ENCODE measurements around the gene SIPA1L2. TPM values are rescaled to one million over a fixed set of nuclear protein-coding genes. Genes with fewer than 3 reads are reported as not detected.

SIPA1L2 gene
- total RNA-seq, 1 experiment from 2014 or later = 12.5 TPM

DNA sequence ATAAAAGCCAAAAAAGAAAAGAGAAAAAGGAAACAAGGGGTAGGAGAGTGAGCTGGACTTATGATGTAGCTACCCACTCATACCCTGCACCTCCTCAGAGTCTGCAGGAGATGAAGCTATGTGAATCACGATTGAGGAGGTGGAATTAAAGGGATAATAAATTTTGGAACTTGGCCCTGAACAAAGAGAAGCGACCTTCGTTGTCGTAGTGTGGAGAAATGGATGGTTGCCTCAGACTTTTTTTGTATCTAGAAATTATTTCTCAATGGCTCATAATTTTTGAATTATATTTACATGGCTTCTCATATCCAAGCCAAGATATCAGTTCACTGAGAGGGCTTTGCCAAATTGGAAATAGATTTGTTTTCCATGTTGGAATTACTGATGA lies 37.8 kb upstream of the SIPA1L2 start:
- H3K4me2 ChIP-seq (ENCODE audit: low read length) = no peak overlapping the region
- H3K79me2 ChIP-seq (ENCODE audit: insufficient read depth, low read length) = no peaks in the 10 kb centered on the region
- ChIA-PET RAD21 (ENCODE audit: low non-redundant PET in 1 of 2, low total read pairs in 2 of 2, uncharacterized antibody in 2 of 2, unreplicated experiment in 2 of 2) (no interaction called here), POLR2A (no interaction called here), CTCF (no interaction called here)
- H3K4me1 ChIP-seq (ENCODE audit: control insufficient read depth in 1 of 2, insufficient read depth in 2 of 2, low read length in 2 of 2) = no peaks in the 10 kb centered on the region
- ATAC-seq (no peak), DNase-seq (ENCODE audit: low read depth, low spot score) (no peak)
- no peaks in the 10 kb centered on the region for H4K20me1 ChIP-seq (ENCODE audit: insufficient read depth)
- intact Hi-C loops (cut with micrococcal nuclease) = no loop called here
- no peaks in the 10 kb centered on the region for H3K9me3 ChIP-seq (ENCODE audit: control insufficient read depth in 1 of 2, insufficient read depth in 1 of 2, low read depth in 1 of 2, low read length in 2 of 2)
- no peak overlapping the region for H2AFZ ChIP-seq (ENCODE audit: low read depth, low read length, poor library complexity, severe bottlenecking)
- BruUV-seq (replicated peaks) = no TSS peak
- no peaks in the 10 kb centered on the region for H3K9me2 ChIP-seq (ENCODE audit: insufficient read depth)
- H3K4me3 ChIP-seq (replicated peaks in 1 of 2; ENCODE audit: low read depth in 1 of 2, low read length in 2 of 2) = no peak overlapping the region
- no peaks in the 10 kb centered on the region for H3K27me3 ChIP-seq (ENCODE audit: insufficient read depth, low read length)
- no peak overlapping the region for H3K9ac ChIP-seq (ENCODE audit: low read length)
- no peaks in the 10 kb centered on the region for H3K36me3 ChIP-seq (ENCODE audit: control insufficient read depth in 1 of 2, insufficient read depth in 2 of 2, low read length in 2 of 2)
- TF ChIP-seq ZNF274 (IDR thresholded peaks at IDR 0.05; ENCODE audit: low read depth, low read length) = no peak
- TF ChIP-seq, protein P1, sequence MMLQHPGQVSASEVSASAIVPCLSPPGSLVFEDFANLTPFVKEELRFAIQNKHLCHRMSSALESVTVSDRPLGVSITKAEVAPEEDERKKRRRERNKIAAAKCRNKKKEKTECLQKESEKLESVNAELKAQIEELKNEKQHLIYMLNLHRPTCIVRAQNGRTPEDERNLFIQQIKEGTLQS (IDR thresholded peaks at IDR 0.05) = no peak
- TF ChIP-seq EZH2 (IDR thresholded peaks at IDR 0.05) = no peak
- TF ChIP-seq POLR2AphosphoS5 (IDR thresholded peaks at IDR 0.05; ENCODE audit: low read depth, low read length) = no peak
- TF ChIP-seq CEBPB (IDR thresholded peaks at IDR 0.05; ENCODE audit: low read depth) = no peak
- TF ChIP-seq, protein P2, sequence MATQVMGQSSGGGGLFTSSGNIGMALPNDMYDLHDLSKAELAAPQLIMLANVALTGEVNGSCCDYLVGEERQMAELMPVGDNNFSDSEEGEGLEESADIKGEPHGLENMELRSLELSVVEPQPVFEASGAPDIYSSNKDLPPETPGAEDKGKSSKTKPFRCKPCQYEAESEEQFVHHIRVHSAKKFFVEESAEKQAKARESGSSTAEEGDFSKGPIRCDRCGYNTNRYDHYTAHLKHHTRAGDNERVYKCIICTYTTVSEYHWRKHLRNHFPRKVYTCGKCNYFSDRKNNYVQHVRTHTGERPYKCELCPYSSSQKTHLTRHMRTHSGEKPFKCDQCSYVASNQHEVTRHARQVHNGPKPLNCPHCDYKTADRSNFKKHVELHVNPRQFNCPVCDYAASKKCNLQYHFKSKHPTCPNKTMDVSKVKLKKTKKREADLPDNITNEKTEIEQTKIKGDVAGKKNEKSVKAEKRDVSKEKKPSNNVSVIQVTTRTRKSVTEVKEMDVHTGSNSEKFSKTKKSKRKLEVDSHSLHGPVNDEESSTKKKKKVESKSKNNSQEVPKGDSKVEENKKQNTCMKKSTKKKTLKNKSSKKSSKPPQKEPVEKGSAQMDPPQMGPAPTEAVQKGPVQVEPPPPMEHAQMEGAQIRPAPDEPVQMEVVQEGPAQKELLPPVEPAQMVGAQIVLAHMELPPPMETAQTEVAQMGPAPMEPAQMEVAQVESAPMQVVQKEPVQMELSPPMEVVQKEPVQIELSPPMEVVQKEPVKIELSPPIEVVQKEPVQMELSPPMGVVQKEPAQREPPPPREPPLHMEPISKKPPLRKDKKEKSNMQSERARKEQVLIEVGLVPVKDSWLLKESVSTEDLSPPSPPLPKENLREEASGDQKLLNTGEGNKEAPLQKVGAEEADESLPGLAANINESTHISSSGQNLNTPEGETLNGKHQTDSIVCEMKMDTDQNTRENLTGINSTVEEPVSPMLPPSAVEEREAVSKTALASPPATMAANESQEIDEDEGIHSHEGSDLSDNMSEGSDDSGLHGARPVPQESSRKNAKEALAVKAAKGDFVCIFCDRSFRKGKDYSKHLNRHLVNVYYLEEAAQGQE (IDR thresholded peaks at IDR 0.05; ENCODE audit: low read depth) = no peak
- no peak for TF ChIP-seq EGR1 (IDR thresholded peaks at IDR 0.05; ENCODE audit: low read depth)
- TF ChIP-seq, protein P3, sequence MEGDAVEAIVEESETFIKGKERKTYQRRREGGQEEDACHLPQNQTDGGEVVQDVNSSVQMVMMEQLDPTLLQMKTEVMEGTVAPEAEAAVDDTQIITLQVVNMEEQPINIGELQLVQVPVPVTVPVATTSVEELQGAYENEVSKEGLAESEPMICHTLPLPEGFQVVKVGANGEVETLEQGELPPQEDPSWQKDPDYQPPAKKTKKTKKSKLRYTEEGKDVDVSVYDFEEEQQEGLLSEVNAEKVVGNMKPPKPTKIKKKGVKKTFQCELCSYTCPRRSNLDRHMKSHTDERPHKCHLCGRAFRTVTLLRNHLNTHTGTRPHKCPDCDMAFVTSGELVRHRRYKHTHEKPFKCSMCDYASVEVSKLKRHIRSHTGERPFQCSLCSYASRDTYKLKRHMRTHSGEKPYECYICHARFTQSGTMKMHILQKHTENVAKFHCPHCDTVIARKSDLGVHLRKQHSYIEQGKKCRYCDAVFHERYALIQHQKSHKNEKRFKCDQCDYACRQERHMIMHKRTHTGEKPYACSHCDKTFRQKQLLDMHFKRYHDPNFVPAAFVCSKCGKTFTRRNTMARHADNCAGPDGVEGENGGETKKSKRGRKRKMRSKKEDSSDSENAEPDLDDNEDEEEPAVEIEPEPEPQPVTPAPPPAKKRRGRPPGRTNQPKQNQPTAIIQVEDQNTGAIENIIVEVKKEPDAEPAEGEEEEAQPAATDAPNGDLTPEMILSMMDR (IDR thresholded peaks at IDR 0.05 in 2 of 3, conservative IDR thresholded peaks at IDR 0.05 in 1 of 3; ENCODE audit: borderline replicate concordance in 1 of 3, insufficient read depth in 1 of 3, low read depth in 2 of 3, low read length in 2 of 3) = no peak
- TF ChIP-seq JUND (IDR thresholded peaks at IDR 0.05) = no peak
- no peak for TF ChIP-seq ELF1 (IDR thresholded peaks at IDR 0.05; ENCODE audit: borderline replicate concordance, low read depth)
- TF ChIP-seq SIN3A (IDR thresholded peaks at IDR 0.05; ENCODE audit: low read depth) = no peak
- no peak for TF ChIP-seq TCF7L2 (IDR thresholded peaks at IDR 0.05; ENCODE audit: borderline replicate concordance, extremely low read depth, insufficient read depth, insufficient read length)
- no peak for TF ChIP-seq RAD21 (IDR thresholded peaks at IDR 0.05; ENCODE audit: low read depth)
- TF ChIP-seq YY1 (IDR thresholded peaks at IDR 0.05; ENCODE audit: extremely low read depth, insufficient replicate concordance, low read depth, low read length) = no peak
- no peak for TF ChIP-seq ZFX (IDR thresholded peaks at IDR 0.05)
- TF ChIP-seq FOSL1 (IDR thresholded peaks at IDR 0.05; ENCODE audit: low read depth) = no peak
- no peak for TF ChIP-seq EZH2phosphoT487 (IDR thresholded peaks at IDR 0.05; ENCODE audit: borderline replicate concordance)
- TF ChIP-seq, protein P4, sequence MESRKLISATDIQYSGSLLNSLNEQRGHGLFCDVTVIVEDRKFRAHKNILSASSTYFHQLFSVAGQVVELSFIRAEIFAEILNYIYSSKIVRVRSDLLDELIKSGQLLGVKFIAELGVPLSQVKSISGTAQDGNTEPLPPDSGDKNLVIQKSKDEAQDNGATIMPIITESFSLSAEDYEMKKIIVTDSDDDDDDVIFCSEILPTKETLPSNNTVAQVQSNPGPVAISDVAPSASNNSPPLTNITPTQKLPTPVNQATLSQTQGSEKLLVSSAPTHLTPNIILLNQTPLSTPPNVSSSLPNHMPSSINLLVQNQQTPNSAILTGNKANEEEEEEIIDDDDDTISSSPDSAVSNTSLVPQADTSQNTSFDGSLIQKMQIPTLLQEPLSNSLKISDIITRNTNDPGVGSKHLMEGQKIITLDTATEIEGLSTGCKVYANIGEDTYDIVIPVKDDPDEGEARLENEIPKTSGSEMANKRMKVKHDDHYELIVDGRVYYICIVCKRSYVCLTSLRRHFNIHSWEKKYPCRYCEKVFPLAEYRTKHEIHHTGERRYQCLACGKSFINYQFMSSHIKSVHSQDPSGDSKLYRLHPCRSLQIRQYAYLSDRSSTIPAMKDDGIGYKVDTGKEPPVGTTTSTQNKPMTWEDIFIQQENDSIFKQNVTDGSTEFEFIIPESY (IDR thresholded peaks at IDR 0.05; ENCODE audit: extremely low read depth, insufficient replicate concordance, low read length) = no peak
- TF ChIP-seq POLR2A (IDR thresholded peaks at IDR 0.05; ENCODE audit: borderline replicate concordance, extremely low read depth, insufficient read depth, insufficient read length) = no peak
- no peak overlapping the region for H3K27ac ChIP-seq (ENCODE audit: low read depth, low read length)

Measured in HCT116 (cell line).